H1 (cell line): ENCODE data around the gene TLCD3A. TPM values are rescaled to one million over a fixed set of nuclear protein-coding genes. Genes with fewer than 3 reads are reported as not detected.

ENCODE experiments used
- CTCF ChIA-PET: fragments of 300-600 bp; sonication (Branson Sonifier 250); formaldehyde crosslinking; loops from one replicate; lab custom pipeline; 2021; ENCODE audit not compliant: partially characterized antibody; lab: Charles Lee
- POLR2A ChIA-PET: fragments of 300-600 bp; sonication (Branson Sonifier 250); formaldehyde crosslinking; loops from one replicate; lab custom pipeline; 2021; ENCODE audit warnings: inconsistent platforms; ENCODE audit not compliant: partially characterized antibody; lab: Charles Lee
- DNase-seq, 2 experiments: peaks; one replicate each; pipeline versions ENCODE4 v3.0.0 to v3.0.0-alpha.2; 2010 to 2022; ENCODE audit warnings: low spot score in 2 of 2, low read depth in 1 of 2, mixed read lengths in 1 of 2
- FAIRE-seq: peaks from 2 replicates; lab custom pipeline; 2011; peaks lifted over from hg19 to GRCh38; lab: Jason Lieb, UNC
- H2AFZ ChIP-seq: 2 replicates; pipeline ENCODE4 v1.8.1; 2012; ENCODE audit warnings: low read length, inconsistent platforms
- H2AK5ac ChIP-seq: 2 replicates; pipeline ENCODE4 v1.6.1; 2013; ENCODE audit warnings: low read depth, low read length
- H2BK120ac ChIP-seq: replicated peaks from 2 replicates; pipeline ENCODE3; 2013; ENCODE audit warnings: low read depth, low read length, inconsistent platforms
- H2BK12ac ChIP-seq: 2 replicates; pipeline ENCODE4 v1.6.1; 2013; ENCODE audit warnings: low read depth, low read length
- H2BK15ac ChIP-seq: 2 replicates; pipeline ENCODE4 v1.6.1; 2013; ENCODE audit warnings: low read length
- H2BK20ac ChIP-seq: 2 replicates; pipeline ENCODE4 v1.6.1; 2013; ENCODE audit warnings: low read length
- H2BK5ac ChIP-seq: 2 replicates; pipeline ENCODE4 v1.6.1; 2013; ENCODE audit warnings: low read depth, low read length
- H3K14ac ChIP-seq: 2 replicates; pipeline ENCODE4 v1.6.1; 2013; ENCODE audit warnings: inconsistent platforms; ENCODE audit not compliant: insufficient read length
- H3K18ac ChIP-seq: 2 replicates; pipeline ENCODE4 v1.6.1; 2013; ENCODE audit warnings: low read length; ENCODE audit errors: extremely low read depth
- H3K23ac ChIP-seq: 2 replicates; pipeline ENCODE4 v1.6.1; 2013; ENCODE audit warnings: inconsistent platforms; ENCODE audit not compliant: insufficient read length
- H3K23me2 ChIP-seq: 2 replicates; pipeline ENCODE4 v1.6.1; 2013; ENCODE audit warnings: low read depth, low read length
- H3K27ac ChIP-seq: 2 replicates; pipeline ENCODE4 v1.6.1; 2011; ENCODE audit warnings: low read depth, low read length, inconsistent platforms
- H3K27me3 ChIP-seq, 4 experiments: replicated peaks in 1 of 4; 1 replicate in 1 of 4; 2 replicates in 3 of 4; pipeline versions ENCODE4 v1.6.1 to v1.8.1; 2011 to 2013; ENCODE audit warnings: low read length in 3 of 4, mild to moderate bottlenecking in 3 of 4, inconsistent platforms in 2 of 4, mixed read lengths in 2 of 4, moderate library complexity in 1 of 4; ENCODE audit not compliant: control insufficient read depth in 3 of 4, insufficient read depth in 3 of 4; ENCODE audit errors: extremely low read depth in 1 of 4
- H3K36me3 ChIP-seq, 4 experiments: 2 replicates each; pipeline versions ENCODE4 v1.6.1 to v1.8.1; 2011 to 2013; ENCODE audit warnings: mild to moderate bottlenecking in 4 of 4, low read length in 3 of 4, moderate library complexity in 2 of 4, control low read depth in 1 of 4, inconsistent platforms in 1 of 4; ENCODE audit not compliant: insufficient read depth in 4 of 4, control insufficient read depth in 2 of 4
- H3K4ac ChIP-seq: replicated peaks from 2 replicates; pipeline ENCODE3; 2013; ENCODE audit warnings: low read length, low read depth, mixed read lengths, inconsistent platforms; ENCODE audit not compliant: insufficient read length
- H3K4me1 ChIP-seq, 4 experiments: replicated peaks in 1 of 4; 1 replicate in 1 of 4; 2 replicates in 3 of 4; pipeline versions ENCODE4 v1.6.1 to v1.8.1; 2011 to 2013; ENCODE audit warnings: low read length in 3 of 4, inconsistent platforms in 2 of 4, mixed read lengths in 1 of 4; ENCODE audit not compliant: insufficient read depth in 4 of 4, control insufficient read depth in 3 of 4
- H3K4me2 ChIP-seq, 2 experiments: 2 replicates each; pipeline versions ENCODE4 v1.6.1 to v1.8.1; 2011 to 2013; ENCODE audit warnings: low read depth in 2 of 2, low read length in 2 of 2, control low read depth in 1 of 2, inconsistent platforms in 1 of 2, mild to moderate bottlenecking in 1 of 2; ENCODE audit not compliant: insufficient read depth in 1 of 2
- H3K4me3 ChIP-seq, 4 experiments: fragments of 200-600, 300-600 bp in 1 of 4; sonication (generic), shearing (Covaris generic), sonication (Bioruptor Twin) in 1 of 4; 2 replicates each; pipeline versions ENCODE4 v1.5.1 to v1.8.1; 2011 to 2016; ENCODE audit warnings: low read length in 4 of 4, low read depth in 3 of 4, control low read depth in 2 of 4, inconsistent platforms in 2 of 4, mild to moderate bottlenecking in 2 of 4, mixed read lengths in 1 of 4, moderate library complexity in 1 of 4; ENCODE audit not compliant: insufficient read depth in 2 of 4; ENCODE audit errors: extremely low read depth in 1 of 4
- H3K56ac ChIP-seq: replicated peaks from 2 replicates; pipeline ENCODE3; 2013; ENCODE audit warnings: low read depth, mild to moderate bottlenecking, mixed read lengths, low read length, inconsistent platforms; ENCODE audit not compliant: insufficient read length
- H3K79me1 ChIP-seq: 2 replicates; pipeline ENCODE4 v1.6.1; 2013; ENCODE audit warnings: low read depth, low read length, control low read depth
- H3K79me2 ChIP-seq, 2 experiments: 2 replicates each; pipeline versions ENCODE4 v1.6.1 to v1.8.1; 2012 to 2013; ENCODE audit warnings: low read length in 2 of 2, mild to moderate bottlenecking in 2 of 2, inconsistent platforms in 1 of 2; ENCODE audit not compliant: insufficient read depth in 2 of 2, control insufficient read depth in 1 of 2
- H3K9ac ChIP-seq, 4 experiments: replicated peaks in 1 of 4; 1 replicate in 1 of 4; 2 replicates in 3 of 4; pipeline versions ENCODE4 v1.6.1 to v1.8.1; 2011 to 2013; ENCODE audit warnings: low read depth in 3 of 4, low read length in 3 of 4, control low read depth in 2 of 4, mild to moderate bottlenecking in 2 of 4, moderate library complexity in 2 of 4, inconsistent platforms in 1 of 4; ENCODE audit errors: extremely low read depth in 1 of 4
- H3K9me3 ChIP-seq, 2 experiments: 2 replicates each; pipeline versions ENCODE4 v1.6.1 to v1.8.1; 2012 to 2013; ENCODE audit warnings: mild to moderate bottlenecking in 2 of 2, moderate library complexity in 2 of 2, control low read depth in 1 of 2, inconsistent platforms in 1 of 2, low read depth in 1 of 2, low read length in 1 of 2, mixed read lengths in 1 of 2; ENCODE audit not compliant: insufficient read depth in 2 of 2
- H4K20me1 ChIP-seq, 2 experiments: replicated peaks in 1 of 2; 2 replicates each; pipeline versions ENCODE3 to v1.8.1; 2011 to 2013; ENCODE audit warnings: inconsistent platforms in 2 of 2, low read length in 2 of 2, mild to moderate bottlenecking in 1 of 2; ENCODE audit not compliant: insufficient read depth in 2 of 2, control insufficient read depth in 1 of 2
- H4K5ac ChIP-seq: 2 replicates; pipeline ENCODE4 v1.6.1; 2013; ENCODE audit warnings: low read length, low read depth, mixed read lengths, inconsistent platforms; ENCODE audit not compliant: insufficient read length
- H4K8ac ChIP-seq: 2 replicates; pipeline ENCODE4 v1.8.0; 2013; ENCODE audit warnings: mild to moderate bottlenecking, moderate library complexity, low read length, inconsistent platforms; ENCODE audit not compliant: insufficient read depth; ENCODE audit errors: extremely low read depth
- H4K91ac ChIP-seq: replicated peaks from 2 replicates; pipeline ENCODE3; 2013; ENCODE audit warnings: low read length, mixed read lengths, inconsistent platforms; ENCODE audit not compliant: insufficient read length
- BCL11A ChIP-seq, 2 experiments: IDR thresholded peaks; one replicate each; pipeline ENCODE4 v1.6.1; 2011; ENCODE audit warnings: low read depth in 2 of 2, low read length in 2 of 2, mild to moderate bottlenecking in 2 of 2
- CREB1 ChIP-seq: IDR thresholded peaks from 2 replicates; pipeline ENCODE4 v1.6.1; 2012; ENCODE audit warnings: inconsistent platforms
- EGR1 ChIP-seq: IDR thresholded peaks from 2 replicates; pipeline ENCODE4 v1.6.1; 2011; ENCODE audit warnings: low read depth, low read length, borderline replicate concordance
- EZH2 ChIP-seq: fragments of 200-600 bp; sonication (generic); IDR thresholded peaks from 2 replicates; pipeline ENCODE4 v1.7.1; 2012; ENCODE audit warnings: low read depth, mild to moderate bottlenecking, moderate library complexity, low read length, inconsistent platforms; ENCODE audit not compliant: severe bottlenecking
- GABPA ChIP-seq: IDR thresholded peaks from 2 replicates; pipeline ENCODE4 v1.6.1; 2011; ENCODE audit warnings: mild to moderate bottlenecking, low read length, moderate library complexity, borderline replicate concordance; ENCODE audit not compliant: insufficient read depth
- JUND ChIP-seq: IDR thresholded peaks from 2 replicates; pipeline ENCODE4 v1.6.1; 2011; ENCODE audit warnings: mild to moderate bottlenecking, improper control_type of control experiment, low read length
- MAX ChIP-seq: IDR thresholded peaks from 2 replicates; pipeline ENCODE4 v1.6.1; 2012; ENCODE audit warnings: inconsistent platforms
- NRF1 ChIP-seq: IDR thresholded peaks from 2 replicates; pipeline ENCODE4 v1.6.1; 2011; ENCODE audit warnings: mild to moderate bottlenecking, low read depth, low read length, improper control_type of control experiment
- PHF8 ChIP-seq: fragments of 200-600 bp; sonication (generic); conservative IDR thresholded peaks from 2 replicates; pipeline ENCODE4 v1.7.1; 2012; ENCODE audit warnings: low read depth, mild to moderate bottlenecking, inconsistent platforms, low read length, moderate library complexity
- RXRA ChIP-seq: IDR thresholded peaks from 2 replicates; pipeline ENCODE4 v1.6.1; 2011; ENCODE audit warnings: low read depth, mild to moderate bottlenecking, low read length, moderate library complexity; ENCODE audit not compliant: insufficient read depth
- SIRT6 ChIP-seq: IDR thresholded peaks from one replicate; pipeline ENCODE4 v1.7.1; 2012; ENCODE audit warnings: low read length, inconsistent platforms
- SIX5 ChIP-seq: IDR thresholded peaks from 2 replicates; pipeline ENCODE4 v1.6.1; 2011; ENCODE audit warnings: mild to moderate bottlenecking, low read depth, low read length
- TCF12 ChIP-seq: IDR thresholded peaks from 2 replicates; pipeline ENCODE4 v1.6.1; 2011; ENCODE audit warnings: low read depth, mild to moderate bottlenecking, low read length
- TEAD4 ChIP-seq: IDR thresholded peaks from 2 replicates; pipeline ENCODE4 v1.6.1; 2012; ENCODE audit warnings: low read depth, low read length, inconsistent platforms, mixed read lengths
- WGBS, 2 experiments: shearing (Covaris generic) in 1 of 2; methylation state at CpG; one replicate each; pipeline versions ENCODE4 v1.1.6 to v1.1.7; 2013 to 2015; ENCODE audit warnings: low lambda C conversion rate in 2 of 2, mixed read lengths in 2 of 2, inconsistent platforms in 1 of 2, low coverage in 1 of 2, missing lambda C conversion rate in 1 of 2; ENCODE audit not compliant: insufficient replicate concordance in 2 of 2, insufficient coverage in 1 of 2, insufficient read length in 1 of 2; ENCODE audit errors: extremely low coverage in 1 of 2, missing lambda C conversion rate in 1 of 2; 5-methylcytosine and 5-hydroxymethylcytosine counted together
- polyA plus RNA-seq, 7 experiments: library from polyadenylated mRNA; depleted of rRNA in 3 of 7; stranded (reverse) in 5 of 7; unstranded in 2 of 7; fragments of >200 nt in 5 of 7; fragments of 200-250 nt in 2 of 7; gene quantifications; 1 replicate in 5 of 7; 2 replicates in 1 of 7; 4 replicates in 1 of 7; pipeline versions ENCODE4 v1.2.1 to v1.2.3, GENCODE V29; 2011 to 2013; ENCODE audit warnings: missing spikeins in 2 of 7, mixed read lengths in 2 of 7
- total RNA-seq: library from RNA; stranded (reverse); fragmentation: NEBNext Ultra II Directional; extraction: Animal tissue kit (Norgen Biotek cat#: 25700); gene quantifications from 2 replicates; pipeline ENCODE4 v1.2.1, GENCODE V29; 2021

Gene TLCD3A
- total and polyA plus RNA-seq, 2 of the 8 experiments (the other 6 are each of a cell fraction or from before 2014, with no cell fraction given), result 26.1 to 48.8 TPM

GRCh38 chr17:699345-699744 is 33.1 kb upstream of the TLCD3A start:
- Histone ChIP-seq H3K79me2 (peaks cover 0 to 8% of the 10 kb centered on the region in 2 experiments; a peak in 1 of 4 replicates), H4K8ac (no peak overlapping the region), H3K9ac (no peak overlapping the region), H3K79me1 (no peaks in the 10 kb centered on the region; the same call in 1 of the 2 replicates), H4K20me1 (peaks cover 3% of the 10 kb centered on the region in 2 experiments), H3K56ac (no peak overlapping the region), H3K36me3 (peaks cover 4 to 15% (median 12%) of the 10 kb centered on the region in 4 experiments; a peak in 6 of 8 replicates), H3K27me3 (no peaks in the 10 kb centered on the region), H2BK5ac (no peak overlapping the region), H4K91ac (no peak overlapping the region), H3K9me3 (no peaks in the 10 kb centered on the region), H3K4ac (no peak overlapping the region), H3K27ac (no peak overlapping the region), H2BK20ac (no peak overlapping the region), H3K4me2 (no peak overlapping the region), H4K5ac (no peak overlapping the region), H2BK15ac (no peak overlapping the region), H3K18ac (no peak overlapping the region), H2BK12ac (no peak overlapping the region), H2BK120ac (no peak overlapping the region), H3K4me3 (no peak overlapping the region), H3K4me1 (no peaks in the 10 kb centered on the region), H3K14ac (no peak overlapping the region), H3K23ac (no peak overlapping the region), H2AK5ac (no peak overlapping the region), H2AFZ (no peak overlapping the region), H3K23me2 (no peaks in the 10 kb centered on the region)
- TF ChIP-seq TEAD4 (no peak), MAX (no peak), SIX5 (no peak), RXRA (no peak), EGR1 (no peak), NRF1 (no peak), TCF12 (no peak), GABPA (no peak), PHF8 (no peak), JUND (no peak), CREB1 (no peak), SIRT6 (no peak), BCL11A (IDR thresholded peaks at IDR 0.05; ENCODE audit: low read depth in 2 of 2, low read length in 2 of 2) (no peak), EZH2 (no peak)
- WGBS, 2 experiments, result 95% methylated on average over 7 of the region's 7 CpGs; no CpG with 5 or more reads in 1 of the 2 experiments
- CTCF ChIA-PET, result interaction anchor here (0.9 to 7.4 kb wide), 27 partner anchors 11 to 535 kb away, joined by 3 to 79 read pairs (median 4); partner anchors contain the start of gene VPS53
- DNase-seq (no peak), FAIRE-seq (no peak)
- POLR2A ChIA-PET, result interaction anchor here (1.9 kb wide), 1 partner anchor 34 kb away, joined by 4 read pairs; no protein-coding TSS in a partner anchor
